ENCODE measurements around the gene APOE.

APOE gene

GRCh38 chr19:44954649-44955504 is 49.3 kb downstream of the APOE start, which contains the start of gene CLPTM1:
Gene CLPTM1, plus strand, starts transcription at chr19:44955380. Its CDS starts 16 bp downstream, at chr19:44955396.
- DNase-seq = peak; percentile 58 to 98 (median 95)

GRCh38 chr19:44955505-44956439 is 50.2 kb downstream of the APOE start:
- peak in 1 of 14 donors; percentile 9 for DNase-seq

- no peak for DNase-seq
Measured at GRCh38 chr19:44957526-44957925, 51.9 kb downstream of the APOE start.

GRCh38 chr19:44958090-44958489 is 52.5 kb downstream of the APOE start:
- no peak for DNase-seq

Data from C1 segment of cervical spinal cord (tissue), 14 donors.